BE2C (cell line): ENCODE results near the gene IL17C.

Experiments
- DNase-seq: peaks from one replicate; pipeline ENCODE4 v3.0.0-alpha.2; 2020
- H3K27me3 ChIP-seq: fragments of 250-450 bp; sonication (Bioruptor Pico); 2 replicates; pipeline ENCODE4 v1.5.1; 2020; ENCODE audit warnings: mild to moderate bottlenecking
- H3K36me3 ChIP-seq: fragments of 250-450 bp; sonication (Bioruptor Pico); 2 replicates; pipeline ENCODE4 v1.5.1; 2020; ENCODE audit warnings: mild to moderate bottlenecking
- H3K4me1 ChIP-seq: fragments of 250-450 bp; sonication (Bioruptor Pico); 2 replicates; pipeline ENCODE4 v1.5.1; 2020
- H3K4me3 ChIP-seq: 2 replicates; pipeline ENCODE4 v1.5.1; 2011; ENCODE audit warnings: low read depth, low read length
- H3K9me3 ChIP-seq: fragments of 250-450 bp; sonication (Bioruptor Pico); 2 replicates; pipeline ENCODE4 v1.5.1; 2020
- TF ChIP-seq, protein P1 (sequence below): IDR thresholded peaks from 2 replicates; pipeline ENCODE4 v1.5.1; 2012; ENCODE audit warnings: mild to moderate bottlenecking, low read depth, low read length

Gene IL17C

DNA sequence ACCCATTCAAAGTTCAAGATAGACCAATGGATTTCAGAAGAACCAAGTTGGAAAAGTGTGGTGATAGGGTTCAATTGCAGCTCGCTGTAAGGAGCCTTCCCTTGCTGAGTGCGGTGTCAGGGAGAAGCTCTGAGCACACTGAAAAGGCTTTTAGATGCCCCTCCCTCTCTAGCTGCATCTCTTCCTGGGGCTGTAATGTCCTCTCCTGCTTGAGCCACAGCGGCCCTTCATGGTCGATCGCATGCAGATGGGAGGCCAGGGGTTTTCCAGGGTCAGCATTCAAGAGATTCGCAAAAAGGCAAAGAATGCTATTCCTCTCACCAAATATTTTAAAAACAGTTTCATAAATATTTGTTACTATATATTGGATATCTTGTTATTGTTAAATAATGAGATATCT is 44.5 kb upstream of the IL17C start:
- H3K27me3 ChIP-seq = no peaks in the 10 kb centered on the region
- no peaks in the 10 kb centered on the region for H3K9me3 ChIP-seq
- no peaks in the 10 kb centered on the region for H3K4me1 ChIP-seq
- no peak overlapping the region for H3K4me3 ChIP-seq
- DNase-seq = no peak
- TF ChIP-seq, protein P1, sequence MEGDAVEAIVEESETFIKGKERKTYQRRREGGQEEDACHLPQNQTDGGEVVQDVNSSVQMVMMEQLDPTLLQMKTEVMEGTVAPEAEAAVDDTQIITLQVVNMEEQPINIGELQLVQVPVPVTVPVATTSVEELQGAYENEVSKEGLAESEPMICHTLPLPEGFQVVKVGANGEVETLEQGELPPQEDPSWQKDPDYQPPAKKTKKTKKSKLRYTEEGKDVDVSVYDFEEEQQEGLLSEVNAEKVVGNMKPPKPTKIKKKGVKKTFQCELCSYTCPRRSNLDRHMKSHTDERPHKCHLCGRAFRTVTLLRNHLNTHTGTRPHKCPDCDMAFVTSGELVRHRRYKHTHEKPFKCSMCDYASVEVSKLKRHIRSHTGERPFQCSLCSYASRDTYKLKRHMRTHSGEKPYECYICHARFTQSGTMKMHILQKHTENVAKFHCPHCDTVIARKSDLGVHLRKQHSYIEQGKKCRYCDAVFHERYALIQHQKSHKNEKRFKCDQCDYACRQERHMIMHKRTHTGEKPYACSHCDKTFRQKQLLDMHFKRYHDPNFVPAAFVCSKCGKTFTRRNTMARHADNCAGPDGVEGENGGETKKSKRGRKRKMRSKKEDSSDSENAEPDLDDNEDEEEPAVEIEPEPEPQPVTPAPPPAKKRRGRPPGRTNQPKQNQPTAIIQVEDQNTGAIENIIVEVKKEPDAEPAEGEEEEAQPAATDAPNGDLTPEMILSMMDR = no peak
- H3K36me3 ChIP-seq = peaks cover 36% of the 10 kb centered on the region

DNA sequence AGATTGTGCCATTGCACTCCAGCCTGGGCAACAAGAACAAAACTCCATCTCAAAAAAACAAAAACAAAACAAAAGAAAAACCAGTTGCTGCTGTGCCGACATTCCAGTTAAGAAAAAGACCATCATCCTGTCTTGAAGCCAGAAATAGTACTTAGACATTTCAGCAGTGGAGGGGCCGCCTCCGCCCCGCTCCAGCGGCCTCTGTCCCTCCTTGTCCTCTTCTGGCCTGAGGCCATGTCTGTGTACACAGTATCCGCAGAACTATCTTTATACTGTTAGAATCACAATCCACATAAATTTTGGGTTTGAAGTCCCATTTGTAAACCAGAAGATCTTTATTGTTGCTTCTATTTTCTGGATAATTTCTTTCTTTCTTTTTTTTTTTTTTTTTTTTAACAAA is 43.3 kb upstream of the IL17C start:
- H3K27me3 ChIP-seq = no peaks in the 10 kb centered on the region
- H3K36me3 ChIP-seq = peaks cover 36% of the 10 kb centered on the region
- no peak for DNase-seq
- no peaks in the 10 kb centered on the region for H3K4me1 ChIP-seq
- TF ChIP-seq, protein P1 = no peak
- H3K9me3 ChIP-seq = no peaks in the 10 kb centered on the region
- H3K4me3 ChIP-seq = no peak overlapping the region

DNA sequence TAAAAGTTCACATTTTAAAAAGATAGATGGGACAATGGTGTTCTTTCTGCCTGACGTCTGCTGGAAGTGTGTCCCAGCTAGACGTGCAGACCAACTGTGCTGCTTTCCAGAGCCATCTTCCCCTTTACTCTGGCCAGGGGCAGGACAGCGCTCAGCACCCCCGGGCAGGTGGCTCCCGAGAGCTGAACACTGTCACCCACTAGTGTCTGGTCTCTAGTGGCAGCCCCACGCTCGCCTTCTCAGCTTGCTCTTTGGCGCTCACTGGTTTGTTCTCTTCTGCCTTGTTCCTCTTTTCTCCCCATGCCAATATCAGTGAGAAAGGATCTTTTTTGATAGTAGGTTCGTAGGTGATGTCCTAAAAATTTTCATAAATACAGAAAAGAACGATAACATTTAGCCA is 42.5 kb upstream of the IL17C start:
- H3K4me1 ChIP-seq = no peaks in the 10 kb centered on the region
- no peak for DNase-seq
- TF ChIP-seq, protein P1 = no peak
- H3K9me3 ChIP-seq = no peaks in the 10 kb centered on the region
- peaks cover 33% of the 10 kb centered on the region for H3K36me3 ChIP-seq
- no peak overlapping the region for H3K4me3 ChIP-seq
- H3K27me3 ChIP-seq = no peaks in the 10 kb centered on the region

DNA sequence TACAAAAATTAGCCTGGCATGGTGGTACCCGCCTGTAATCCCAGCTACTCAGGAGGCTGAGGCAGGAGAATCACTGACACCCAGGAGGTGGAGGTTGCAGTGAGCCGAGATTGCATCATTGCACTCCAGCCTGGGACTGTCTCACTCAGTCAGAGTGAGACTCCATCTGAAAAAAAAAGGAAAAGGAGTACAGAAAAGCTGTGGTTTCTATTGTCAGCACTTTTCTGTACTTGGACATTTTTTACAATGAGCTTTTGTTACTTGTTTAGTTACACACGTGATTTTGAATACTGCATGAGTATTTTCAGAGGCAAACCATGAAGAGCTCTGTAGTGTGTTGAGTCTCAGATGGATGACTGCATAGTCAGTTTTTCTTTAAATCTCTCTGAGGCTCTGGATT is 41.9 kb upstream of the IL17C start:
- TF ChIP-seq, protein P1 = no peak
- no peak overlapping the region for H3K4me3 ChIP-seq
- H3K9me3 ChIP-seq = no peaks in the 10 kb centered on the region
- no peaks in the 10 kb centered on the region for H3K4me1 ChIP-seq
- DNase-seq = no peak
- no peaks in the 10 kb centered on the region for H3K27me3 ChIP-seq
- peaks cover 34% of the 10 kb centered on the region for H3K36me3 ChIP-seq

DNA sequence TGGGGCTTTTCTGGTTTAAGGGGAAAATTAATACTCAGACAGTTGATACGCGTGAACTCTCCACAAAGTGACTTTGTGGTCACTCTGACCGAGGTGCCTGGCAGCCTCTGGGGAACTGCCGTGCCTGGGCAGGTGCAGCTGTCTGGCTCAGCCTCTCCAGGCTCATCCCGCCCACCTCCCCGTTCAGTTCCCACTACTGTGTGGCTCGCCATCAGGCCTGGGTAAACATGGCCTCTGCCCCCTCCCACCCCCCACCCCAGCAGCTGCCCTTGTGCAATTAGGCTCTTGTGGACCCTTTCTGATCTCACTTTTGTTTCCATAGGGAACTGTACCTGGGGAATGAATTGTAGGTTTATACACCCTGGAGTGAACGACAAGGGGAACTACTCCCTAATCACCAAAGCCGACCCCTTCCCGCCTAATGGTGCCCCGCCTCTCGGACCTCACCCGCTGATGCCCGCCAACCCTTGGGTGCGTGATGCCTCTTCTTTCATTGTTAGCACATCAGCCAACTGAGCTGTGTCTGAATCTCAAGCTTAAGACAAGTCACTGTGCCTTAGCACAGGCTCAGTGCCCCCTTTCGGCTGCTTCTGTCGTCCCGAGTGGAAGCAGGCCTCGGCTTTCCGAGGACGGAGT is 40.4 kb upstream of the IL17C start:
- Histone ChIP-seq H3K27me3 (no peaks in the 10 kb centered on the region), H3K4me3 (no peak overlapping the region), H3K9me3 (no peaks in the 10 kb centered on the region), H3K4me1 (no peaks in the 10 kb centered on the region), H3K36me3 (peaks cover 46% of the 10 kb centered on the region)
- TF ChIP-seq, protein P1 = no peak
- DNase-seq = no peak

DNA sequence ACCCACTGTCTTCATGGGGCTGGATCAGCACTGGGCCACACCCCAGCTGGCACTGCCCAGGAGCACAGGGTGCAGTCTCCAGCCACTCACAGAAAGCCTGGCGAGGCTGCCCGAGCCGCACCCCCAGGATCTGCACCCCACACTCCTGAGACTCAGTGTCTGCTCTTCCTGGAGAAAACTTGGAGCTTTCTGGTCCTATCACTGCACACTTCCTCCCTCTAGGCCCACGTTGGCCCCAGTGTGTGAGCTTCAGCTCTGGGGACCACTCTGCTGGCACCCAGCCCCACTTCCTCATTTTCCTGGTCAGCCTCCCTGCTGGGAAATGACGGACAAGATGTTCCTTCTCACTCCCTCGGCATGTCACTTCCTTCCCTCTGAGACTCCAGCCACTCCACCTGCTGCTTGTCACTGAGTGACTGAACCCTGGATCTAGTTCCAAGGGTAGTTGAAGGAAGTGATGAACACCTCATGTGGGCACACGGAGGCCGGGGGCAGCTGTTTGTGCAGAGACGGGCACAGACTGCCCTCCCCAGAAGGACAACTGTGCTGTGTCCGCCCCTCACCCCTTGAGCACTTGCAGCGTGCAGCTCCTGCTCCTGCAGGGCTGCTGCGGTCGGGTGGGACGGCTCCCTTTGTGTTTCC is 39.2 kb upstream of the IL17C start:
- TF ChIP-seq, protein P1 = no peak
- Histone ChIP-seq H3K36me3 (peaks cover 44% of the 10 kb centered on the region), H3K4me1 (no peaks in the 10 kb centered on the region), H3K27me3 (no peaks in the 10 kb centered on the region), H3K9me3 (no peaks in the 10 kb centered on the region), H3K4me3 (no peak overlapping the region)
- no peak for DNase-seq
